HG03469 (cell line): Measurements from ENCODE around the gene PTPN14.

ENCODE experiments used
- ATAC-seq: cut with Tn5 transposase; IDR thresholded peaks from one replicate; pipeline ENCODE4 v1.9.1; 2021; ENCODE audit warnings: mild to moderate bottlenecking, moderate library complexity, moderate number of reproducible peaks; ENCODE audit not compliant: unreplicated experiment

PTPN14 gene

GRCh38 chr1:214341932-214342331, 209.5 kb downstream of the PTPN14 start:
- no peak for ATAC-seq

GRCh38 chr1:214341459-214341858, 209.9 kb downstream of the PTPN14 start:
- no peak for ATAC-seq

GRCh38 chr1:214338212-214338611, 213.2 kb downstream of the PTPN14 start:
- ATAC-seq: no peak

- ATAC-seq: no peak
These were observed 213.9 kb downstream of the PTPN14 start for GRCh38 chr1:214337511-214337910.

- ATAC-seq: no peak
These were observed 214.4 kb downstream of the PTPN14 start for GRCh38 chr1:214337015-214337414.

- no peak for ATAC-seq
These were observed 215.8 kb downstream of the PTPN14 start for GRCh38 chr1:214335567-214335966.

GRCh38 chr1:214332946-214333798, 218.2 kb downstream of the PTPN14 start:
- ATAC-seq: no peak

GRCh38 chr1:214331827-214332423, 219.5 kb downstream of the PTPN14 start:
- ATAC-seq: no peak

- no peak for ATAC-seq
These were observed 220.2 kb downstream of the PTPN14 start for GRCh38 chr1:214331180-214331579.

GRCh38 chr1:214330715-214331114, 220.7 kb downstream of the PTPN14 start:
- no peak for ATAC-seq

- no peak for ATAC-seq
These were observed 221.2 kb downstream of the PTPN14 start for GRCh38 chr1:214330222-214330621.

GRCh38 chr1:214329470-214330220, 221.8 kb downstream of the PTPN14 start:
- ATAC-seq: no peak

GRCh38 chr1:214328770-214329469, 222.5 kb downstream of the PTPN14 start:
- ATAC-seq: peak; percentile 95

GRCh38 chr1:214327514-214327913, 223.9 kb downstream of the PTPN14 start:
- ATAC-seq: no peak

- ATAC-seq: no peak
These were observed 225.0 kb downstream of the PTPN14 start for GRCh38 chr1:214326406-214326805.

- ATAC-seq: no peak
These were observed 226.3 kb downstream of the PTPN14 start for GRCh38 chr1:214324896-214325800.

- ATAC-seq: peak; percentile 76
These were observed 229.5 kb downstream of the PTPN14 start for GRCh38 chr1:214321705-214322453.

GRCh38 chr1:214319938-214320337, 231.5 kb downstream of the PTPN14 start:
- no peak for ATAC-seq
